ENCODE data around the gene SKIDA1.

GRCh38 chr10:21498986-21499385, 26.5 kb downstream of the SKIDA1 start:
- no peak for TF ChIP-seq CTCF (IDR thresholded peaks at IDR 0.05)
- TF ChIP-seq POLR2A (IDR thresholded peaks at IDR 0.05): no peak

Data from adrenal gland (tissue), 5 donors.